NT2/D1 (cell line): ENCODE results near the gene CEP112.

Experiments
- SUZ12 ChIP-seq: IDR thresholded peaks from 2 replicates; pipeline ENCODE4 v1.6.1; 2011; ENCODE audit not compliant: insufficient read length, insufficient read depth; ENCODE audit errors: extremely low read depth
- YY1 ChIP-seq: IDR thresholded peaks from 2 replicates; pipeline ENCODE4 v1.6.1; 2011; ENCODE audit not compliant: insufficient read length, insufficient read depth
- ZNF274 ChIP-seq: IDR thresholded peaks from 2 replicates; pipeline ENCODE4 v1.6.1; 2011; ENCODE audit warnings: mild to moderate bottlenecking, low read depth, low read length

DNA sequence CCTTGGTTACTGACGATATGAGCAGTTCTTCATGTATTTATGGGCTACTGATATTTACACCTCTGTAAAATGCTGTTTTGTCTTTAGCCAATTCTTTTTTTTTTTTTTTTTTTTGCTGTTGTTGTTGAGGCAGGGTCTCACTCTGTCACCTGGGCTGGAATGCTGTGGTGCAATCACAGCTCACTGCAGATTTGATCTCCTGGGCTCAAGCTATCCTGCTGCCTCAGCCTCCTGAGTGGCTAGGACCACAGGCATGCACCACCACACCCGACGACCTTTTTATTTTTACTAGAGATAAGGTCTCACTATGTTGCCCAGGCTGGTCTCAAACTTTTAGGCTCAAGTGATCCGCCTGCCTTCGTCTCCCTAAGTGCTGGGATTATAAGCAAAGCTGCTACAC is 405.5 kb downstream of the CEP112 start:
- no peak for TF ChIP-seq ZNF274
- TF ChIP-seq YY1 = no peak
- no peak for TF ChIP-seq SUZ12
